ENCODE data around the gene RNASE1.

RNASE1 gene

DNA sequence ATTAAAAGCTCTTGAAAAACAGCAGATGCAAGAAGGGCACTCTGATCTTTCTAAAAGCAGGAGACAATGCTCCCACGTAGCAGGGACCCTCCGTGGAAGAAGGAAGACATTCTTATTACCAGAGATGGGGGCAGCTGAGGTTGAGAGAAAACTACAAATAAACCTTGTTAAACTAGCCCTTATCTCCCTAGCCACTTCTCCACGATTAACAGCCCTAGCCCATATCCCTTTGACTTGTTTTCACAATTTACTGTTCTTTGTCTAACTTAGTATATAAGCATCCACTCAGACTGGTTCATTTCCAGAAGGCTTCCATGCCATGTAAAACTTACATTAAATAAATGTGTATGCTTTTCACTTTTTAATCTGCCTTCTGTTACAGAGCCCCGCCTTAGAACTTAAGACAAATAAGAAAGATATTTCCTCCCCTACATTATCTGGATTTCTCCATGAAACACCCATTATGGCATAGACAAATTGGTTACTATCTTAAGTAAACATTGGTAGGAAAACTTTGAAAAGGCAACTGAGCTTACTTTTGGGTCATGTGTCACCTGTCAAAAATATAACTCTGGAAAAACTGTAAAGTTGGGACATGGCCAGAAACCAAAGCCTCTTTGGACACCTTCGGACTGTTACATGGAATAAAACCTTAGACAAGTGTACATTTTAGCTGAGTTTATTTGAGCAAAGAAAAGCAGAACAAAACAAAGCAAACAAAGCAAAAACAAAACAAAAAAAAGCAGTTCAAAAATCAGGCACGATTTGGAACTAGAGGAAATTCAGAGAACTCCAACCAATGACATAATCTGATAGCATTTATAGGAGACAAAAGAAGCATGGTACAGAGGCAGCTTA is 4.9 kb upstream of the RNASE1 start:
- no peak for DNase-seq

DNA sequence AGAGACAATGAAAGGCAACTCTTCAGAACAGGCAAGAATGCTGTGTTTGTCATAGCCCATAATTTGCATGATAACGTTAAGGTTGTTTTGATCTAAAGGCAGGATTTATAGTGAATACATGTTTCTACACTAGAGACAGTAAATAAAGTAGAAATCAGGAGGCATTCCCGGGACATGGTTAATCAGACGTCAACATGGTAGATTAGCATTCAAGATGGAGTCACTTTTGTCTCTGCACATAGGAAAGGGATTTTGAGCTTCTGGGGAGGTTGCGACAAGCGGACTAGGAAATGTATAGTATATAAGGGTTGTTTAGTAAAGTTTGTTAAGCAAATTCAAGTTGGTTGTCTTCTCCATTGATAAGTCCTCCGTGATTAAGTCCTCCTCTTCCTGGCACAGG is 2.8 kb upstream of the RNASE1 start:
- no peak for DNase-seq

DNA sequence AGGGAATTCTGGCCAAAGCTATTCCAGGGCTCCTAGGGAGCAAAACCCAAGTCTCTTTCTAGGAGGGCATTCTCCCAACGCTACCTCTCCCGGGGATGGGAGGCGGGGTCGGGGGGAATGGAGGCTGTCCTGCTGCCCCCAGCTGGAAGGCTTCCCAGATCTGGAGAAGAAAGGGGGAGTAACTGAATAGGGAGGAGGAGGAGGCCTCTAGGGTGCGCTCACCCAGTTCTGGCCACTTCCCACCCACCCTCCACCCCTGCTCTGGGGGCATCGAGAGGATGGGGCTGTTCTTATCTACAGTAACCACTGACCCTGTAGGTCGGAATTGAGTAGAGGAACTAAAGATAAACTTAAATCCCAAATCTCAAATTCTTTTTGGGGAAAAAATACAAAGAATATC is 579 bp upstream of the RNASE1 start:
- DNase-seq = no peak

DNA sequence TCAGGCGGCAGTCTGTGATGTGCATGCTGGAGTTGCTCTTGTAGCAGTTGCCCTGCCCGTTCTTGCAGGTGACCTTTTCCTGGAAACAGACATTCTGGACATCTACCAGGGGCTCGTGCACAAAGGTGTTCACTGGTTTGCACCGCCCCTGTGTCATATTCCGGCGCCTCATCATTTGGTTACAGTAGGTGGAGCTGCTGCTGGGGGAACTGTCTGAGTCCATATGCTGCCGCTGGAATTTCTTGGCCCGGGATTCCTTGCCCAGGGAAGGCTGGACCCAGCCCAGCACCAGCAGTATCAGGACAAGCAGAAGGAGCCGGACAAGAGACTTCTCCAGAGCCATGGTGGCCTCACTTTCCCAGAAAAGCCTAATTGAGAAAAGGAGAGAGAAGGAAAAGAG is 918 bp downstream of the RNASE1 start:
- no peak for DNase-seq

DNA sequence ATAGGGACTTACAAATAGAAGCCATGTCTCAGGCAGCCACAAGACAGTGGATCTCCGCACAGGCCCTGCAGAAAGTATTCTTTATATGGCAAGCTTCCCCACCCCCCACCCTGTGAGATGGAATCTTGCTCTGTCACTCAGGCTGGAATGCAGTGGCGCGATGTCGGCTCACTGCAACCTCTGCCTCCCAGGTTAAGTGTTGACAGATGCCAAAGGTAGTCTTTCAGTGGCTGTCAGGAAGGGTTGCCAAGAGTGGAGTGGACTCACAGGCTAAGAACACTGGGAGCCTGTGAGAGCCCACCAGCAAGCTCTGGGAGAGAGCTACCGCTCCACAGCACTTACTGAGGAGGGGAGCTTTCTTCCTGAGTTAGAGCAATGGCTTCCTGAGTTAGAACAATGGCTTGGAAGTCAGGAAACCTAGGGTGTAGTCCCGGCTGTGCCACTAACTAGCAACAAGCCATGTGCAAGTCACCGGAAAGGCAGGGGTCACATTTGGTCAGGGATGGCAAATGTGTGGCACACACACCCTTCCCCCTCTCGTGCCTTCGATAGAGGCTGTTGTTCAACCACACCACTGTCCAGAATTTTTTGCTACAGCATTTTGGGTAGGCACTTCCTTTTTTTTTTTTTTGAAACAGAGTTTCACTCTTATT is 2.6 kb downstream of the RNASE1 start:
- DNase-seq = no peak

DNA sequence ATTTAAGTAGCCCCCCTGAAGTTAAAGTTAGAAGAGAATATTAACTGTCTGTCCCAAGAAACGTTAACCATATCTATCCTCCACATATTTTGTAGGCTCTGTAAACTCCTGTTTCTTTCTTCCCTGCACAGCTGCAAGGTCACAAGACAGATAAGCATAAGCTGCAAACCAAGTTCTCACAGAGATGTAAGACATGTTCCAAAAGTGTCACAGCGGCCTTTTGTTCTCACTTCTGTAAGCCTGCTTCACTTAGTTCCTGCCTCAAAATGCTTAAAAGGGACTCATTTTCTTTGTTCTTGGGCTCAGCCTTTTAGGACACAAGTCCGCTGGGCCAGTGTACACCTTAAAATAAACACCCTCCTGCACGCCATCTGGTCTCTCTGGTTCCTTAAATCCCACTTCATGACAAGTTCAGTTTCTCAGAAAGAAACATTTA is 3.2 kb downstream of the RNASE1 start:
- no peak for DNase-seq

DNA sequence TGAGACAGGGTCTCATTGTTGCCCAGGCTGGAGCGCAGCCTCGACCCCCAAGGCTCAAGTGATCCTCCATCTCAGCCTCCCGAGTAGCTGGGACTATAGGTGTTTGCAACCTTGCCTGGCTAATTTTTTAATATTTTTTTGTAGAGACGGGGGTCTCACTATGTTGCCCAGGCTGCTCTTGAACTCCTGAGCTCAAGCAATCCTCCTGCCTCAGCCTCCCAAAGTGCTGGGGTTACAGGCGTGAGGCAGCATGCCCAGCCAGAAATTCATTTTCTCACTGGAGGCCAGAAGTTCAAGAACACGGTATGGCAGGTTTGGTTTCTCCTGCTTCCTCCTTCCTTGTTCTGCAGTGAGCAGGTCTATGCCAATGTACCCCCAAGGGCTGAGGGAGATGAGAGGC is 3.7 kb downstream of the RNASE1 start:
- DNase-seq = no peak

DNA sequence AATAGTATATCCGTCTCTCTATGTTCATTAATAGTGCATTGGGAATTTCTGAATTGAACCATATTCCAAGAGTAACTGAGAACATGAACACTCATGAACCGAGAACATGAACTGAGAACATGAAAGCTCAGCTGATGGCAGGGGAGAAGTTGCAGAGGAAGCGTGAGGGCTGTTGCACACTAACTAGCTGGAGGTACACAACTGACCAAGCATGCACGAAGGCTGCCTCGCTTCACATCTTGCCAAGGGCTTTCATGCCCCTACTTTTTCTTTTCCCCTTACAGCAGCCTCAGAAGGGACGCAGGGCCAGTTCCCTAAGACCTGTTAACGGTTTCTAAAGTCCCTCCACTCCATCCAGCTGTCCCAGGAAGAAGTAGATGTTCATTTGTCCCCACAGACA is 4.3 kb downstream of the RNASE1 start:
- no peak for DNase-seq

DNA sequence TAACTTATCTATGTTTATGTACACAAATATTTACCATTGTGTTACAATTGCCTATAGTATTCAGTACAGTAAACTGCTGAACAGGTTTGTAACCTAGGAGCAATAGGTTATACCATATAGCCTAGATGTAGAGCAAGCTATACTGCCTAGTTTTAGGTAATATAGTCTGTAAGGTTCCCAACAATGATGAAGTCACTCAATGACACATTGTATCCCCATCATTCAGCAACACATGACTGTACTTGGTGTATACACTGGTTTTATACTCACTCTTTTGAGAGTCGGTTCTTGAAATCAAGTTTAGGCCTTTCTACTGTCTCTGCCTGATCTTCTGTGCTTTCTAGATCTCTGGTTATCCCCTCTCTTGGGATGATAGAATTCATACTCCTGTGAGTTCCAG is 5.5 kb downstream of the RNASE1 start:
- DNase-seq = no peak

DNA sequence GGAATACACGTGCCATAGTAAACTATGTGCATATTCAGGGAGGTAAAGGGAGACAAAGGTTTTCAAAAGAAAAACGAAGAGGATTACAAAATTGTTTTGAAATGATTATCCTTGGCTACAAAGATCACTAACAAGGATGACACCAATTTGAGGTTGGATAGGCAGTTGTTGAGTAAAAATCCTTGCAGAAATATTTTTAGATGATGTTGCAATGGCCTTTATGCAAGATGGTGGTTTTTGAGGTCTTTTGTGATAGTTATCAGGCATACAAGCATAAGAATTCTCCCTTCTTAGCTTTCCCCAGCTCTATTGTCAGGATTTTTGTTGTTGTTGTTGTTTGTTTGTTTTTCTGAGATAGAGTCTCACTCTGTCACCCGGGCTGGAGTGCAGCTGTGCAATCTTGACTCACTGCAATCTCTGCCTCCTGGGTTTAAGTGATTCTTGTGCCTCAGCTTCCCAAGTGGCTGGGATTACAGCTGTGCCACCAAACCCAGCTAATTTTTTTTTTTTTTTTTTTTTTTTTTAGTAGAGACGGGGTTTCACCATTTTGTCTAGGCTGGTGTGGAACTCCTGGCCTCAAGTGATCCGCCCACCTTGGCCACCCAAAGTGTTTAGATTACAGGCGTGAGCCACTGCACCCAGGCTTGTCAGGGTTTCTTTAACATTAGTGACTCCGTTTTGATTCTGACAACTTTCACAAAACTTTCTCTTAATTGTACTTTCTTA is 7.8 kb downstream of the RNASE1 start:
- no peak for DNase-seq

DNA sequence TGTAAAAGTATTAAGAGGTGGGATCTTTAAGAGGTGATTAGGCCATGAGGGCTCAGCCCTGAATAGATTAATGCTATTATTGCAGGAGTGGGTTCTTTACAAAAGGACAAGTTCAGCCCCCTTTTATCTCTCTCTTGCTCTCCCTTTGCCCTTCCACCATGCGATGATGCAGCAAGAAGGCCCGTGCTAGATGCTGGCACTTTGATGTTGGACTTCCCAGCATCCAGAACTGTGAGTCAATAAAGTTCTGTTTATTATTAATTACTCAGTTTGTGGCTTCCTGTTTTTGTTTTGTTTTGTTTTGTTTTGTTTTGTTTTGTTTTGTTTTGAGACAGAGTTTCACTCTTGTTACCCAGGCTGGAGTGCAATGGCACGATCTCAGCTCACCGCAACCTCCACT is 10.1 kb downstream of the RNASE1 start:
- no peak for DNase-seq

DNA sequence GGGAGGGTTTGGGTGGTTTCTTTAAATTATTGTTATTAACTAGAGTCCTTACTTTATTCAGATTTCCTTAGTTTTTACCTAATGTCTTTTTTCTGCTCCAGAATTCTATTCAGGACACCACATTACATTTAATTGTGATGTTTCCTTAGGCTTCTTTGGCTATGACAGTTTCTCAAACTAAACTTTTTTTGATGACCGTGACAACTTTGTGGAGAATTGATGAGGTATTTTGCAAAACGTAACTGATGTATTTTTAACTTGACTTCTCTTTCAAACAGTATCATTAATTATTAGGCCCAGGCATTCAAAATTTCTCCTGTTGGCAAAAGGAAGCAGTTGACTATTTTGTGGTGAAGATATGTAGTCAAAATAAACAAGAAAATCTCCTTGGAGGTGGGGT is 11.0 kb downstream of the RNASE1 start:
- DNase-seq = no peak

DNA sequence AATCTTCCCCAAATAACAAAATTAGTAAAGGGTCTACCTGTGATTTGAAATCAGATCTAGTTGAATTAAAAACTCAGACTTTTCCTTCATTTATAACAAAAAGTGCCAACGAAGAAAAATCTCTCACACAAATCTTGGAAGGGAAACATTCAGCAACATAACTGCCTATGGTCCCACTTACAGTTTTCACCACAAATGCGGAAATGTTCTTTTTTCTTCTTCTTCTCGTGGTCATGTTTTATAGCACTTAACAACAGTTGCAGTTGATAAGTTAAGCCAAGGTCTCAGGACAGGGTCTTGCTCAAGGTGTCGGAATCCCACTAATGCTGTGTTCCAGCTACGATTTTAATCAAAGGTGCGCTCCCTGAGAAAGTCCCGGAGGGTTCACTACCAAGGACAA is 11.5 kb downstream of the RNASE1 start:
- no peak for DNase-seq

DNA sequence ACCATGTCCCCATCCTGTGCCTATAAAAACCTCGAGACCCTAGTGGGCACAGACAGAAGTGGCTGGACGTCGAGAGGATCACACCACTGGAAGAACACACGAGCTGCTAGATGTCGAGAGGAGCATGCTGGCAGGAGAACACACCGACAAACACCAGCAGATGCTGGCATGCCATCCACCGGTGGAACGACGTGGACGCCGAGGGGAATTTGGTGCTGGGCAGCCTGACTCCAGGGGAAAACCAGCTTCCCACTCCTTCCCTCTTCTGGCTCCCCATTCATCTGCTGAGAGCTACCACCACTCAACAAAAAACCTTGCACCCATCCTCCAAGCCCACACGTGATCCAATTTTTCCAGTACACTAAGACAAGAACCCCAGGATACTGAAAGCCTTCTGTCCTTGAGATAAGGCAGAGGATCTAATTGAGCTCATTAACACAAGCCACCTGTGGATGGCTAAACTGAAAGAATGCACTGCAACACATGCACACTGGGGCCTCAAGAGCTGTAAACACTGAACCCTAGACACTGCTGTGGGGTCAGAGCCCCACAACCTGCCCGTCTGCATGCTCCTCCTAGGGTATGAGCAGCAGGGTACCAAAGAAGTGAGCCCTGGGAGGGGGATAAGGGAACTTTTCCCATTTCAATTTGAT is 12.1 kb downstream of the RNASE1 start:
- no peak for DNase-seq

DNA sequence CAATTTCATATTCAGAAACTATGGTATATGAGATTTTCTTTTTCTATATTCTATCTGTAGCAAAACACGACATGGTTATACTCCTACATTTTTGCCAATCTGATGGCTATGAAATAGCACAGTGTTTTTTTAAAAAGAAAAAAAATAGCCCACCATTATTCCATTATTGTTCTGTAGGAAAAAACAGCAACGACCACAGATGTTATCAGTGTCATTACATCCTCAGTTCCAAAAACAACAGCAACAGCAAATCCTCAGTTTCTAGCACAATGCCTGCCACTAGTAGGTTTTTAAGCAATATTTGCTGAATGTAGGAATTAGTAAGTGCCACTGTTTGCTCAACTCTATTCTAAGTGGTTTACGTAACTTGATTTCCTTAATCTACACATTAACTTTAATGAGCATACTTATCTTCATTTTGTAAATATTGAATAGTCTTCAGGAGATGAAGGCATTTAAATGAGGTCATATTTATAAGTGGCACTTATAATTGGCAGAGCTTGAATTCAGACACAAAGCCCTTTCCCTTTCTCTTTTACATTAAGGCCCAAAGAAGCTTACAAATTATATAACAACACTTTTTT is 13.3 kb downstream of the RNASE1 start:
- DNase-seq = no peak

DNA sequence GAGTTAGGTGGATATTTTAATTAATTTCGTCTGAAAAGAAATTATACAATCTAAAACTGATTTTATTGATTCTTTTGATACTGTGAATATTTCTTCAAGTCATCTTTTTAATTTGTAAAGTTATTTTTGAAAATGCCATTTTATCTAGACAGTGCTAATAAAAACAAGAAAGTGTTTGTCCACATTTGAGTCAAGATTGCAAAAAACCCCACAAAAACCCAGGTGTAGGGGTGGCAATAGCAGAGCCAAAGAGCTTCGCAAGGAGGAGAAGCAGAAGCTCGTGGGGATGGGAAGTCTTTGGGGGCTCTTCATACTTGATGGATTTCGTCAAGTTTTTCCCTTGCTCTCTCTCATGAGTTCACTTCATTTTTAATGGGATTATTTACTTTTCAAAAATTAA is 15.6 kb downstream of the RNASE1 start:
- no peak for DNase-seq

DNA sequence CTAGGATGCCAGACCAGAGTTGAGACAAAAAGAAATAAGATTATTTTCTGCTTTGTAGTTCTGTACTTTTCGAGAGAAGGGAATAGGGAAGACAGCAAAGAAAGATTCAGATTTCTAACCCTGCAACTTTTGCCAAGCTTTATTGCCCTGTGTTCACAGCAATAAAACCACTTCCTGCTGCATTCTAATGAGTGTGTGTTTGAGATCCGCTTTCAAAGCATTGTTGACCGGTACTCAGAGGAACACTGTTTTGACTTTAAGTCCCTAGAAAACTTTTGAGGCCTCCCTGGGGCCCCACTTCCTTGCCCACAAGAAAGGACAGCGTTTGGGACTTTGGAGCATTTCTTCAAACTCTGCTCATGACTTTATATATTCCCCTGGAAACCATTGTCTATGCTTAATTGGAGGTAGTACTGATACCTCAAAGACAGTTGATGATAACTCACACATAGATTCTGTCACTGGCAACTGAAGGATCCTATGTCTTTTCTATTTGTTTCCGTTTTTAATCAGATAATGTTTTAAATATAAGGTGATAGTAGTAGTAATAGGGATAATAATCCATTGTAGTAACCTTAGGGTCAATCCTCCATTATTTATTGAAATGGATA is 20.3 kb downstream of the RNASE1 start:
- no peak for DNase-seq

DNA sequence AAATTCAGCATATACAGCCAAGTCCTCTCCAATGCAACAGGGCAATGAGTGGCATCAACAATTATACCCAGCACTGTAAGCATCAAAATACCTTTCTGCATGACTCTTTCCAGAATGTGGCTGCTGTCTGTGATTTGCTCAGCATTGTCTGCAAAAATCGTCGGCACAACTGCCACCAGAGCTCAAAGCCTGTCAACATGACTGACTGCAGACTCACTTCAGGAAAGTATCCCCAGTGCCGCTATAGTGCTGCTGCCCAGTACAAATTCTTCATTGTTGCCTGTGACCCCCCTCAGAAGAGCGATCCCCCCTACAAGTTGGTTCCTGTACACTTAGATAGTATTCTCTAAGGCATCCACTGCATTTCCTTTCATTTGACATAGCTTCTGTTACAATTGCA is 20.8 kb downstream of the RNASE1 start:
- DNase-seq = no peak

DNA sequence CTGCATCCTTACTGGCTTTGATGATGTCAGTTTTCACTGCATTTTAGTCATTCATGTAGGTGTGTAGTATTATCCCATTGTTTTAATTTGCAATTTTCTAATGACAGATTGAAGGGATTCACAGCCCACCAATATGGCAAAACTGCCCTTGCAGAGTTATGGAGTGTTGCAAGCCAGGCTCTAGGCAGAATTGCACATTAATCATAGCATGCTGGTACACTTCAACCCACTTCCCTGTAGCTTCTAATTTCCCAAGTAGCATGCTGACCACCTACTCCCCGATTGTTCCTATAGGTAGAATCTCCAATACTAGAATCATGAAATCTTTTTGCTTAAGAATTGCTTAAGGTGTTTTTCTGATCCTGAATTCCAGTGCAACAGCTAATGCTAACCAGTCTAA is 26.7 kb downstream of the RNASE1 start:
- no peak for DNase-seq

DNA sequence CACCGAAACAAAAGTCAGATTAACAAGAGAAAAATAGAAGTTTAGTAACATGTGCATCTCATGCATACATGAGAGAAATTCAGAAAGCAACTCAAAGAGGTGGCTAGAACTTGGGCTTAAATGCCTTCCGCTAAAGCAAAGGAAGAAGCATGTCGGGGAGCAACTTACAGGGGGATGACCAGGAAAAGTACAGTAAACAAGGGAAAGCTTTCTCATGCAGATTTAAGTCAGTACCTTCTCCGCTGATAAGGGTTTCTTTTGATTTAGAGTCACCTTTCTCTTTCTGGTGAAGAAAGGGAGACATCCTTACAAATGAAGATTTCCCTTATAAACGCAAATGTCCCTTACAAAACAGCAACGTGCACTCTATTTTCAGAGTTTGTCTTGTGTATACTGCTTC is 27.6 kb downstream of the RNASE1 start:
- DNase-seq = no peak

DNA sequence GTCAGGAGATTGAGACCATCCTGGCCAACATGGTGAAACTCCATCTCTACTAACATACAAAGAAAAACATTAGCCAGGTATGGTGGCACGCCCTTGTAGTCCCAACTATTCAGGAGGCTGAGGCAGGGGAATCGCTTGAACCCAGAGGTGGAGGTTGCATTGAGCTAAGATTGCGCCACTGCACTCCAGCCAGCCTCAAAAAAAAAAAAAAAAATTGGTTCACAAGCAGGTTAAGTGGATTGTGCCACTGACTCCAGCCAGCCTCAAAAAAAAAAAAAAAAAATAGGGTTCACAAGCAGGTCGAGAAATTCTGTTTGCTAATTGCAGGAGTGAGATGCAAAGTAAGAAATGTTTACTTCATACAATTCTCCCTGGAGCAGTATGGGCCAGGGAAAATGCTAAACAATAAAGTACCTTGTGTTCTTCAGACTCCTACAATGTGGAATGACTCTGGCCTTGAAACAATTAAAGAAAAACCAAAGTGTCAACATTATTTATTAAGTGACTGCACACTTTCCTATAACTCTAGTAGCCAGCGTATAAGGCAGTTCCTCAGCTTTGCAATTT is 28.3 kb downstream of the RNASE1 start:
- DNase-seq = no peak

DNA sequence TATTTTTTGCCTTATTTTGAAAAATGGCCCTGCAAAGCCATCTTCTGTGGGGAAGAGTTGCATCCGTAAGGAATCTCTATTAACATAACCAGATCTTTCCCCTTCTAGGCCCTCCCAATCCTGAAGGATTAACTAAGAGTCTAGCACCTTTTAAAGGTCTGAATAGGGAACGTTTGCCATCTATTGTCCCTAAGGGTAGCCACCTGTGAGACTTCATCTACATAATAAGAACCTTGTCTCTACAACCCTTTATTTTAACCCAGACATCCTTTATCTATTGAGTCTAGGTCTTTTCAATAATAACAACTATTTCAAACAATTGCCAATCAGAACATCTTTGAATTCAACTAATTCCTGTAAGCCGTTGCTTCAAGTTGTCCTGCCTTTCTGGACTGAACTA is 30.0 kb downstream of the RNASE1 start:
- DNase-seq = no peak
